Measurements from ENCODE around the gene RPL10A. TPM values are rescaled to one million over a fixed set of nuclear protein-coding genes. Genes with fewer than 3 reads are reported as not detected.

The RPL10A gene
- total and polyA plus RNA-seq, 2 of the 8 experiments (the other 6 are each of a cell fraction or from before 2014, with no cell fraction given): 1,893 to 2,948 TPM

DNA sequence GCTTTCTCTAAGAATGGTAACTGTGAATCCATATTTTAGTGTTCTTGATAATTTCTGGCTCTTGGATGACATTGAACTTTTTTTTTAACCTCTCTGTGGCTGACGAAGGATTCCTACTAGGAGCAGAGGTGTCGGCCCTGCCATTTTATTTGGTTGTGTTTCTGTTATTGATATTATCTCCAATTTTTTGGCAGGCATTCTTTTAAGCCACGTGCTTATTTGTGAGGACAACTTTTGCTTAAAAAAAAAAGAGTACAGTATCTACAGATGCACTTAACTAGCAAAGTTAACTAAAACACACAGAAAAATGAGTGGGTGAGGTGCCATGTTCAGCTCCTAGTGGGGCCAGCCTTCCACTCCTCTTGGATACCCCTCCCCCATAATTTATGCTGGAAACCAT lies 15.0 kb upstream of the RPL10A start:
- Histone ChIP-seq H2BK5ac (ENCODE audit: low read depth, low read length) (no peak overlapping the region), H3K36me3 (ENCODE audit: control insufficient read depth in 2 of 4, insufficient read depth in 4 of 4, low read length in 3 of 4) (peaks cover under 1 to 12% (median 2%) of the 10 kb centered on the region in 4 experiments; a peak in 5 of 8 replicates), H3K56ac (replicated peaks; ENCODE audit: insufficient read length, low read depth, low read length) (no peak overlapping the region), H2BK15ac (ENCODE audit: low read length) (no peak overlapping the region), H2AK5ac (ENCODE audit: low read depth, low read length) (no peak overlapping the region), H3K27me3 (replicated peaks in 1 of 4; ENCODE audit: control insufficient read depth in 3 of 4, extremely low read depth in 1 of 4, insufficient read depth in 3 of 4, low read length in 3 of 4) (no peaks in the 10 kb centered on the region), H3K4ac (replicated peaks; ENCODE audit: insufficient read length, low read depth, low read length) (no peak overlapping the region), H3K4me3 (ENCODE audit: extremely low read depth in 1 of 4, insufficient read depth in 2 of 4, low read depth in 3 of 4, low read length in 4 of 4) (peak overlapping the region in 3 of 4 experiments; percentile 53 to 67 (median 65); a peak in 5 of 8 replicates), H3K4me2 (ENCODE audit: insufficient read depth in 1 of 2, low read depth in 2 of 2, low read length in 2 of 2) (peak overlapping the region; percentile 87 to 89), H4K5ac (ENCODE audit: insufficient read length, low read depth, low read length) (no peak overlapping the region), H2AFZ (ENCODE audit: low read length) (no peak overlapping the region), H4K91ac (replicated peaks; ENCODE audit: insufficient read length, low read length) (no peak overlapping the region), H3K79me2 (ENCODE audit: control insufficient read depth in 1 of 2, insufficient read depth in 2 of 2, low read length in 2 of 2) (no peaks in the 10 kb centered on the region), H4K8ac (ENCODE audit: extremely low read depth, insufficient read depth, low read length) (no peak overlapping the region), H2BK120ac (replicated peaks; ENCODE audit: low read depth, low read length) (no peak overlapping the region), H3K27ac (ENCODE audit: low read depth, low read length) (no peak overlapping the region), H3K4me1 (replicated peaks in 1 of 4; ENCODE audit: control insufficient read depth in 3 of 4, insufficient read depth in 4 of 4, low read length in 3 of 4) (peaks cover 7 to 14% (median 10%) of the 10 kb centered on the region in 4 experiments; a peak in 6 of 7 replicates), H3K23ac (ENCODE audit: insufficient read length) (no peak overlapping the region), H2BK20ac (ENCODE audit: low read length) (no peak overlapping the region), H3K9ac (replicated peaks in 1 of 4; ENCODE audit: extremely low read depth in 1 of 4, low read depth in 3 of 4, low read length in 3 of 4) (peak overlapping the region in 1 of 4 experiments; percentile 6; a peak in 2 of 7 replicates), H3K23me2 (ENCODE audit: low read depth, low read length) (peaks cover 8% of the 10 kb centered on the region; the same call in 1 of the 2 replicates), H3K79me1 (ENCODE audit: low read depth, low read length) (no peaks in the 10 kb centered on the region; the same call in 1 of the 2 replicates), H2BK12ac (ENCODE audit: low read depth, low read length) (no peak overlapping the region), H4K20me1 (replicated peaks in 1 of 2; ENCODE audit: control insufficient read depth in 1 of 2, insufficient read depth in 2 of 2, low read length in 2 of 2) (peaks cover 0 to 6% of the 10 kb centered on the region in 2 experiments), H3K14ac (ENCODE audit: insufficient read length) (no peak overlapping the region), H3K9me3 (ENCODE audit: insufficient read depth in 2 of 2, low read depth in 1 of 2, low read length in 1 of 2) (no peaks in the 10 kb centered on the region; a peak in 1 of 4 replicates), H3K18ac (ENCODE audit: extremely low read depth, low read length) (no peak overlapping the region)
- CTCF ChIA-PET (ENCODE audit: partially characterized antibody): interaction anchor here (0.6 to 11.0 kb wide), 7 partner anchors 13 to 1360 kb away, joined by 3 to 161 read pairs (median 22); partner anchors contain the start of genes DEF6, PPARD and RPL10A
- no peak for TF ChIP-seq ZNF274 (IDR thresholded peaks at IDR 0.05; ENCODE audit: borderline replicate concordance, extremely low read depth, low read length)
- no peak for TF ChIP-seq SIRT6 (IDR thresholded peaks at IDR 0.05; ENCODE audit: low read length)
- no peak for TF ChIP-seq CBX5 (IDR thresholded peaks at IDR 0.05; ENCODE audit: low read depth, low read length)
- TF ChIP-seq CEBPB (IDR thresholded peaks at IDR 0.05; ENCODE audit: low read depth, low read length): no peak
- TF ChIP-seq SP2 (IDR thresholded peaks at IDR 0.05; ENCODE audit: low read length): no peak
- TF ChIP-seq CHD2 (IDR thresholded peaks at IDR 0.05; ENCODE audit: low read length): no peak
- no peak for DNase-seq (ENCODE audit: low read depth in 1 of 2, low spot score in 2 of 2)
- FAIRE-seq: no peak
- POLR2A ChIA-PET (ENCODE audit: partially characterized antibody): interaction anchor here (1.1 to 12.4 kb wide), 4 partner anchors 8 to 156 kb away, joined by 3 to 197 read pairs (median 3); partner anchors contain the start of genes DEF6 and RPL10A
- 71% methylated on average over 3 of the region's 3 CpGs; no CpG with 5 or more reads in 1 of the 2 experiments for WGBS, 2 experiments (ENCODE audit: extremely low coverage in 1 of 2, insufficient coverage in 1 of 2, insufficient read length in 1 of 2, insufficient replicate concordance in 2 of 2, low coverage in 1 of 2, low lambda C conversion rate in 2 of 2, missing lambda C conversion rate in 1 of 2)

All from H1 (cell line).